HepG2 (cell line): ENCODE measurements around the gene SESN1. TPM values are rescaled to one million over a fixed set of nuclear protein-coding genes. Genes with fewer than 3 reads are reported as not detected.

Experiments used
- ATAC-seq: fragments of 200-7000 bp; cut with Tn5 transposase; 3 replicates; pipeline ENCODE4 v1.9.1; 2020; ENCODE audit warnings: mild to moderate bottlenecking, moderate library complexity
- BruUV-seq: library from RNA; stranded (reverse); fragments of 400-500 nt; replicated peaks from 2 replicates; lab custom pipeline; 2021; lab: Mats Ljungman, UMichigan
- CTCF ChIA-PET: fragments of 300-600 bp; formaldehyde crosslinking; extraction: SDS; loops from one replicate; lab custom pipeline; 2021; ENCODE audit warnings: low total read pairs, inconsistent platforms, low intra/inter-chr PET ratio; lab: Yijun Ruan, JAX
- POLR2A ChIA-PET: fragments of 350-600 bp; sonication (Branson Sonifier 250); formaldehyde crosslinking; loops from one replicate; lab custom pipeline; 2020; ENCODE audit warnings: antibody characterized with exemption, inconsistent platforms; lab: Yijun Ruan, JAX
- DNase-seq: peaks from one replicate; pipeline ENCODE4 v3.0.0-alpha.2; 2015; ENCODE audit warnings: low spot score
- FAIRE-seq: peaks from 3 replicates; lab custom pipeline; 2011; peaks lifted over from hg19 to GRCh38; lab: Jason Lieb, UNC
- H2AFZ ChIP-seq: one replicate; pipeline ENCODE4 v1.6.1; 2011; ENCODE audit warnings: low read length, inconsistent platforms
- H3K27ac ChIP-seq: fragments of 300-600 bp; 3 replicates; pipeline ENCODE4 v1.8.0; 2011; ENCODE audit warnings: mixed run types, mild to moderate bottlenecking, mixed read lengths, low read length, inconsistent platforms; ENCODE audit not compliant: insufficient read depth; ENCODE audit errors: extremely low read length
- H3K27me3 ChIP-seq, 2 experiments: fragments of 200-600 bp in 1 of 2; 2 replicates in 1 of 2; 3 replicates in 1 of 2; pipeline versions ENCODE4 v1.6.0 to v1.8.0; 2011; ENCODE audit warnings: low read length in 2 of 2, mild to moderate bottlenecking in 2 of 2, moderate library complexity in 2 of 2, inconsistent platforms in 1 of 2; ENCODE audit not compliant: insufficient read depth in 2 of 2, control insufficient read depth in 1 of 2
- H3K36me3 ChIP-seq, 2 experiments: fragments of 200-600 bp in 1 of 2; replicated peaks in 1 of 2; 2 replicates in 1 of 2; 3 replicates in 1 of 2; pipeline versions ENCODE4 v1.5.1 to v1.8.0; 2011; ENCODE audit warnings: low read length in 2 of 2, inconsistent platforms in 1 of 2; ENCODE audit not compliant: insufficient read depth in 2 of 2, control insufficient read depth in 1 of 2
- H3K4me1 ChIP-seq: 2 replicates; pipeline ENCODE4 v1.5.1; 2012; ENCODE audit warnings: low read length, inconsistent platforms; ENCODE audit not compliant: insufficient read depth
- H3K4me2 ChIP-seq: 2 replicates; pipeline ENCODE4 v1.6.0; 2011; ENCODE audit warnings: low read depth, low read length, inconsistent platforms
- H3K4me3 ChIP-seq, 3 experiments: fragments of 200-600 bp in 1 of 3; sonication (generic), shearing (Covaris generic) in 1 of 3; replicated peaks in 1 of 3; 2 replicates each; pipeline ENCODE4 v1.5.1; 2011 to 2016; ENCODE audit warnings: low read length in 3 of 3, inconsistent platforms in 2 of 3, low read depth in 2 of 3, mild to moderate bottlenecking in 2 of 3, control low read depth in 1 of 3, mixed read lengths in 1 of 3; ENCODE audit not compliant: insufficient read depth in 1 of 3
- H3K79me2 ChIP-seq: one replicate; pipeline ENCODE4 v1.6.1; 2011; ENCODE audit warnings: low read length, inconsistent platforms; ENCODE audit not compliant: insufficient read depth
- H3K9ac ChIP-seq: 2 replicates; pipeline ENCODE4 v1.6.0; 2011; ENCODE audit warnings: mild to moderate bottlenecking, low read depth, low read length, inconsistent platforms; ENCODE audit not compliant: insufficient read depth
- H3K9me3 ChIP-seq: 2 replicates; pipeline ENCODE4 v1.5.1; 2012; ENCODE audit warnings: mild to moderate bottlenecking, low read length
- H4K20me1 ChIP-seq: 2 replicates; pipeline ENCODE4 v1.6.0; 2011; ENCODE audit warnings: inconsistent platforms, mild to moderate bottlenecking, low read length, moderate library complexity; ENCODE audit not compliant: insufficient read depth
- GLMP ChIP-seq: sonication (generic); formaldehyde crosslinking; IDR thresholded peaks from 2 replicates; pipeline ENCODE4 v1.9.0; 2021; ENCODE audit warnings: missing genetic modification reagents, mild to moderate bottlenecking, borderline replicate concordance
- HCFC1 ChIP-seq: fragments of 150-350 bp; IDR thresholded peaks from 2 replicates; pipeline ENCODE4 v1.6.1; 2014; ENCODE audit warnings: low read depth, low read length
- HMGXB4 ChIP-seq, 2 experiments: sonication (generic) in 1 of 2; formaldehyde crosslinking in 1 of 2; IDR thresholded peaks; 2 replicates each; pipeline versions ENCODE4 v1.4.0 to v1.6.1; 2018 to 2020; ENCODE audit warnings: missing genetic modification reagents in 2 of 2, borderline replicate concordance in 1 of 2, low read depth in 1 of 2, mild to moderate bottlenecking in 1 of 2, missing biosample characterization in 1 of 2
- MTF1 ChIP-seq: sonication (generic); formaldehyde crosslinking; IDR thresholded peaks from 2 replicates; pipeline ENCODE4 v1.5.0; 2020; ENCODE audit warnings: missing genetic modification reagents
- SNAI1 ChIP-seq: sonication (generic); formaldehyde crosslinking; IDR thresholded peaks from 2 replicates; pipeline ENCODE4 v1.5.0; 2020; ENCODE audit warnings: mild to moderate bottlenecking, missing genetic modification reagents, borderline replicate concordance
- TFAP4 ChIP-seq: sonication (generic); IDR thresholded peaks from 2 replicates; pipeline ENCODE4 v1.6.1; 2016; ENCODE audit warnings: low read depth, borderline replicate concordance
- ZFYVE20 ChIP-seq: sonication (generic); formaldehyde crosslinking; IDR thresholded peaks from 2 replicates; pipeline ENCODE4 v1.8.0; 2023; ENCODE audit warnings: low read depth, mild to moderate bottlenecking, moderate library complexity, missing genetic modification reagents, borderline replicate concordance
- ZNF329 ChIP-seq: sonication (generic); formaldehyde crosslinking; IDR thresholded peaks from 2 replicates; pipeline ENCODE4 v1.9.0; 2021; ENCODE audit warnings: low read depth, mild to moderate bottlenecking, missing genetic modification reagents
- WGBS: methylation state at CpG from one replicate; pipeline ENCODE4 v1.1.6; 2017; ENCODE audit warnings: low lambda C conversion rate; 5-methylcytosine and 5-hydroxymethylcytosine counted together
- in situ Hi-C: cut with HindIII; loops from 2 replicates; pipeline ENCODE4 v1.10.0; 2017; ENCODE audit warnings: low pct_unique_long_range_greater_than_20kb; ENCODE audit not compliant: extremely low pct_ligation_motif_present
- intact Hi-C: fragments of 100-400 bp; cut with micrococcal nuclease; formaldehyde crosslinking; loops from one replicate; pipeline ENCODE4 v1.10.0; 2022; ENCODE audit not compliant: unreplicated experiment
- polyA plus RNA-seq, 8 experiments: library from polyadenylated mRNA; depleted of rRNA in 3 of 8; stranded (reverse) in 7 of 8; unstranded in 1 of 8; fragments of >200 nt; fragmentation: Illumina TruSeq in 4 of 8; extraction: Trizol in 4 of 8; gene quantifications; 2 replicates each; pipeline versions ENCODE4 v1.2.1 to v1.2.3, GENCODE V29; 2011 to 2016; ENCODE audit warnings: low read depth in 4 of 8, missing spikeins in 1 of 8, mixed read lengths in 1 of 8; ENCODE audit not compliant: insufficient read depth in 1 of 8
- total RNA-seq, 5 experiments: library from RNA; depleted of rRNA; stranded (reverse); fragments of >200 nt; fragmentation: Illumina TruSeq; extraction: Trizol; gene quantifications; 2 replicates each; pipeline ENCODE4 v1.2.3, GENCODE V29; 2016; ENCODE audit warnings: low read depth in 1 of 5
- TF ChIP-seq, protein P1 (sequence below): sonication (generic); formaldehyde crosslinking; IDR thresholded peaks from 2 replicates; pipeline ENCODE4 v1.5.0; 2020; ENCODE audit warnings: missing genetic modification reagents, mild to moderate bottlenecking, borderline replicate concordance
- TF ChIP-seq, protein P2 (sequence below): sonication (generic); formaldehyde crosslinking; IDR thresholded peaks from one replicate; pipeline ENCODE4 v1.5.1; 2020; ENCODE audit warnings: mild to moderate bottlenecking, missing genetic modification reagents; ENCODE audit errors: not compliant biosample characterization

Gene SESN1
- total and polyA plus RNA-seq, 2 of the 13 experiments (the other 11 are each of a cell fraction or from before 2014, with no cell fraction given) = 24.9 to 44.7 TPM

DNA sequence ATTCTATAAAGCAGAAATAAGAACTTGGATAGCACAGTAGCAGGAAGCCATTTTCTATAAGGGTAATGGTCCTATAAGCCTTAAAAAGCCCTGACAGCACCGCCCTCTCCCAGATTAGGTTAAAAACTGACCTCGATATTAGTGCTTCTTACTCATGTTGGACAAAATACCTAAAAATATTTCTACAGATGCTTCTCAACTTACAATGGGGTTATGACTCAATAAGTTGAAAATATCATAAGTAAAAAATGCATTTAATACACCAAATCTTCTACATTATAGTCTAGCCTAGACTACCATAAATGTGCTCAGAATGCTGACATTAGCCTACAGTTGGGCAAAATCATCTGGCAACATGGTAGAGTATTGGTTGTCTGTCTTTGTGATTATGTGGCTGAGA, 70.3 kb downstream of the SESN1 start:
- Histone ChIP-seq H3K4me1 (no peaks in the 10 kb centered on the region), H2AFZ (no peak overlapping the region), H3K9me3 (no peaks in the 10 kb centered on the region), H3K4me3 (no peak overlapping the region), H3K4me2 (no peak overlapping the region), H3K36me3 (no peaks in the 10 kb centered on the region), H3K79me2 (no peaks in the 10 kb centered on the region), H3K27me3 (no peaks in the 10 kb centered on the region), H3K9ac (no peak overlapping the region), H3K27ac (no peak overlapping the region), H4K20me1 (no peaks in the 10 kb centered on the region)
- intact Hi-C loops (no loop called here), in situ Hi-C loops (no loop called here)
- ATAC-seq = no peak
- no TSS peak for BruUV-seq
- ChIA-PET POLR2A (no interaction called here), CTCF (no interaction called here)
- no peak for FAIRE-seq
- WGBS = 95% methylated on average over 2 of the region's 2 CpGs
- DNase-seq = no peak
- TF ChIP-seq ZNF329 (CRISPR knock-in tag) = no peak
- TF ChIP-seq, protein P1, sequence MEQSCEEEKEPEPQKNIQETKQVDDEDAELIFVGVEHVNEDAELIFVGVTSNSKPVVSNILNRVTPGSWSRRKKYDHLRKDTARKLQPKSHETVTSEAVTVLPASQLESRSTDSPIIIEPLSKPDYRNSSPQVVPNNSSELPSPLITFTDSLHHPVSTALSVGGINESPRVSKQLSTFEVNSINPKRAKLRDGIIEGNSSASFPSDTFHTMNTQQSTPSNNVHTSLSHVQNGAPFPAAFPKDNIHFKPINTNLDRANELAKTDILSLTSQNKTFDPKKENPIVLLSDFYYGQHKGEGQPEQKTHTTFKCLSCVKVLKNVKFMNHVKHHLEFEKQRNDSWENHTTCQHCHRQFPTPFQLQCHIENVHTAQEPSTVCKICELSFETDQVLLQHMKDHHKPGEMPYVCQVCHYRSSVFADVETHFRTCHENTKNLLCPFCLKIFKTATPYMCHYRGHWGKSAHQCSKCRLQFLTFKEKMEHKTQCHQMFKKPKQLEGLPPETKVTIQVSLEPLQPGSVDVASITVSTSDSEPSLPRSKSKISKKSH (CRISPR knock-in tag) = no peak
- TF ChIP-seq HCFC1 = no peak
- TF ChIP-seq ZFYVE20 = no peak
- TF ChIP-seq HMGXB4 (CRISPR knock-in tag; IDR thresholded peaks at IDR 0.05; ENCODE audit: borderline replicate concordance in 1 of 2, low read depth in 1 of 2) = no peak
- TF ChIP-seq TFAP4 = no peak
- no peak for TF ChIP-seq GLMP (CRISPR knock-in tag)
- no peak for TF ChIP-seq MTF1 (CRISPR knock-in tag)
- TF ChIP-seq, protein P2, sequence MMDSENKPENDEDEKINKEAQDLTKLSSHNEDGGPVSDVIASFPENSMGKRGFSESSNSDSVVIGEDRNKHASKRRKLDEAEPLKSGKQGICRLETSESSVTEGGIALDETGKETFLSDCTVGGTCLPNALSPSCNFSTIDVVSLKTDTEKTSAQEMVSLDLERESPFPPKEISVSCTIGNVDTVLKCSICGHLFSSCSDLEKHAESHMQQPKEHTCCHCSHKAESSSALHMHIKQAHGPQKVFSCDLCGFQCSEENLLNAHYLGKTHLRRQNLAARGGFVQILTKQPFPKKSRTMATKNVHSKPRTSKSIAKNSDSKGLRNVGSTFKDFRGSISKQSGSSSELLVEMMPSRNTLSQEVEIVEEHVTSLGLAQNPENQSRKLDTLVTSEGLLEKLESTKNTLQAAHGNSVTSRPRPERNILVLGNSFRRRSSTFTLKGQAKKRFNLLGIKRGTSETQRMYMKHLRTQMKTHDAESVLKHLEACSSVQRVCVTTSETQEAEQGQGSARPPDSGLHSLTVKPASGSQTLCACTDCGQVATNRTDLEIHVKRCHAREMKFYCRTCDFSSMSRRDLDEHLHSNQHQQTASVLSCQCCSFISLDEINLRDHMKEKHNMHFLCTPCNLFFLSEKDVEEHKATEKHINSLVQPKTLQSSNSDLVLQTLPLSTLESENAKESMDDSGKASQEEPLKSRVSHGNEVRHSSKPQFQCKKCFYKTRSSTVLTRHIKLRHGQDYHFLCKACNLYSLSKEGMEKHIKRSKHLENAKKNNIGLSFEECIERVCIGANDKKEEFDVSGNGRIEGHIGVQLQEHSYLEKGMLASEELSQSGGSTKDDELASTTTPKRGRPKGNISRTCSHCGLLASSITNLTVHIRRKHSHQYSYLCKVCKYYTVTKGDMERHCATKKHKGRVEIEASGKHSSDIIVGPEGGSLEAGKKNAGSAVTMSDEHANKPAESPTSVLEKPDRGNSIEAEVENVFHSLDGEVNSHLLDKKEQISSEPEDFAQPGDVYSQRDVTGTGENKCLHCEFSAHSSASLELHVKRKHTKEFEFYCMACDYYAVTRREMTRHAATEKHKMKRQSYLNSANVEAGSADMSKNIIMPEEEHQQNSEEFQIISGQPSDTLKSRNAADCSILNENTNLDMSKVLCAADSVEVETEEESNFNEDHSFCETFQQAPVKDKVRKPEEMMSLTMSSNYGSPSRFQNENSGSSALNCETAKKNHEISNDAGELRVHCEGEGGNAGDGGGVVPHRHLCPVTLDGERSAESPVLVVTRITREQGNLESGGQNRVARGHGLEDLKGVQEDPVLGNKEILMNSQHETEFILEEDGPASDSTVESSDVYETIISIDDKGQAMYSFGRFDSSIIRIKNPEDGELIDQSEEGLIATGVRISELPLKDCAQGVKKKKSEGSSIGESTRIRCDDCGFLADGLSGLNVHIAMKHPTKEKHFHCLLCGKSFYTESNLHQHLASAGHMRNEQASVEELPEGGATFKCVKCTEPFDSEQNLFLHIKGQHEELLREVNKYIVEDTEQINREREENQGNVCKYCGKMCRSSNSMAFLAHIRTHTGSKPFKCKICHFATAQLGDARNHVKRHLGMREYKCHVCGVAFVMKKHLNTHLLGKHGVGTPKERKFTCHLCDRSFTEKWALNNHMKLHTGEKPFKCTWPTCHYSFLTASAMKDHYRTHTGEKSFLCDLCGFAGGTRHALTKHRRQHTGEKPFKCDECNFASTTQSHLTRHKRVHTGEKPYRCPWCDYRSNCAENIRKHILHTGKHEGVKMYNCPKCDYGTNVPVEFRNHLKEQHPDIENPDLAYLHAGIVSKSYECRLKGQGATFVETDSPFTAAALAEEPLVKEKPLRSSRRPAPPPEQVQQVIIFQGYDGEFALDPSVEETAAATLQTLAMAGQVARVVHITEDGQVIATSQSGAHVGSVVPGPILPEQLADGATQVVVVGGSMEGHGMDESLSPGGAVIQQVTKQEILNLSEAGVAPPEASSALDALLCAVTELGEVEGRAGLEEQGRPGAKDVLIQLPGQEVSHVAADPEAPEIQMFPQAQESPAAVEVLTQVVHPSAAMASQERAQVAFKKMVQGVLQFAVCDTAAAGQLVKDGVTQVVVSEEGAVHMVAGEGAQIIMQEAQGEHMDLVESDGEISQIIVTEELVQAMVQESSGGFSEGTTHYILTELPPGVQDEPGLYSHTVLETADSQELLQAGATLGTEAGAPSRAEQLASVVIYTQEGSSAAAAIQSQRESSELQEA (CRISPR knock-in tag) = no peak
- no peak for TF ChIP-seq SNAI1 (CRISPR knock-in tag)
